K562 (cell line): Measurements from ENCODE around the gene TLCD1. TPM values are rescaled to one million over a fixed set of nuclear protein-coding genes. Genes with fewer than 3 reads are reported as not detected.

Experiments
- BRD9 ChIP-seq: fragments of 450-650 bp; IDR thresholded peaks from 2 replicates; pipeline ENCODE4 v1.6.1; 2018; ENCODE audit warnings: low read depth; ENCODE audit not compliant: partially characterized antibody
- CHD1 ChIP-seq: fragments of 200-600 bp; sonication (generic); IDR thresholded peaks from one replicate; pipeline ENCODE4 v1.6.1; 2012; ENCODE audit warnings: mild to moderate bottlenecking, moderate library complexity, low read length, inconsistent platforms
- ETV1 ChIP-seq: fragments of 450-650 bp; conservative IDR thresholded peaks from 2 replicates; pipeline ENCODE4 v1.6.1; 2016; ENCODE audit warnings: missing genetic modification characterization, control low read depth, low read depth, missing compliant biosample characterization
- GTF2A2 ChIP-seq: IDR thresholded peaks from 2 replicates; pipeline ENCODE4 v1.6.1; 2016; ENCODE audit warnings: mild to moderate bottlenecking, missing genetic modification characterization, missing compliant biosample characterization
- HOMEZ ChIP-seq: fragments of 250-450 bp; sonication (Bioruptor Pico); IDR thresholded peaks from 2 replicates; pipeline ENCODE4 v1.4.0; 2020; ENCODE audit warnings: mild to moderate bottlenecking, moderate library complexity
- KAT7 ChIP-seq: sonication (generic); formaldehyde crosslinking; IDR thresholded peaks from 2 replicates; pipeline ENCODE4 v1.8.0; 2022; ENCODE audit warnings: missing genetic modification reagents, mild to moderate bottlenecking, borderline replicate concordance
- MECOM ChIP-seq: fragments of 250-450 bp; sonication (Bioruptor Pico); IDR thresholded peaks from 2 replicates; pipeline ENCODE4 v1.8.0; 2022; ENCODE audit warnings: inconsistent platforms
- NR2C2 ChIP-seq, 2 experiments: fragments of 200-800 bp in 1 of 2; sonication (Bioruptor generic) in 1 of 2; sonication (generic) in 1 of 2; formaldehyde crosslinking in 1 of 2; IDR thresholded peaks; 2 replicates each; pipeline versions ENCODE4 v1.6.1 to v1.8.0; 2016 to 2022; ENCODE audit warnings: mild to moderate bottlenecking in 1 of 2, missing compliant biosample characterization in 1 of 2, missing genetic modification characterization in 1 of 2, missing genetic modification reagents in 1 of 2
- POLR2A ChIP-seq: fragments of 450-650 bp; conservative IDR thresholded peaks from 2 replicates; pipeline ENCODE4 v1.6.1; 2016
- RFX1 ChIP-seq: fragments of 450-650 bp; IDR thresholded peaks from 2 replicates; pipeline ENCODE4 v1.6.1; 2016; ENCODE audit warnings: mild to moderate bottlenecking, moderate library complexity
- SREBF2 ChIP-seq: sonication (generic); formaldehyde crosslinking; IDR thresholded peaks from 2 replicates; pipeline ENCODE4 v1.4.0; 2020; ENCODE audit warnings: mild to moderate bottlenecking, missing genetic modification reagents
- TCFL5 ChIP-seq: fragments of 250-450 bp; sonication (Bioruptor Pico); conservative IDR thresholded peaks from 2 replicates; pipeline ENCODE4 v1.6.1; 2021; ENCODE audit warnings: mild to moderate bottlenecking, moderate library complexity, matching md5 sums
- THRA ChIP-seq: fragments of 450-650 bp; IDR thresholded peaks from 2 replicates; pipeline ENCODE4 v1.6.1; 2017; ENCODE audit warnings: mild to moderate bottlenecking, moderate library complexity
- ZNF197 ChIP-seq: fragments of 200-800 bp; sonication (Bioruptor generic); IDR thresholded peaks from 2 replicates; pipeline ENCODE4 v1.6.1; 2016; ENCODE audit warnings: low read depth, missing genetic modification characterization, missing compliant biosample characterization
- ZNF232 ChIP-seq: sonication (generic); formaldehyde crosslinking; IDR thresholded peaks from 2 replicates; pipeline ENCODE4 v1.8.0; 2022; ENCODE audit warnings: mild to moderate bottlenecking, missing genetic modification reagents
- ZNF589 ChIP-seq: fragments of 200-800 bp; sonication (Bioruptor generic); IDR thresholded peaks from 2 replicates; pipeline ENCODE4 v1.6.1; 2016; ENCODE audit warnings: low read depth, missing genetic modification characterization, missing compliant biosample characterization
- ZNF699 ChIP-seq: fragments of 250-450 bp; sonication (Bioruptor Pico); IDR thresholded peaks from 2 replicates; pipeline ENCODE4 v1.8.0; 2021; ENCODE audit warnings: mild to moderate bottlenecking, moderate library complexity; ENCODE audit not compliant: insufficient replicate concordance
- ZNF780A ChIP-seq: fragments of 250-450 bp; sonication (Bioruptor Pico); IDR thresholded peaks from 2 replicates; pipeline ENCODE4 v1.5.0; 2021; ENCODE audit warnings: mild to moderate bottlenecking
- ZNF79 ChIP-seq: fragments of 250-450 bp; sonication (Bioruptor Pico); IDR thresholded peaks from 2 replicates; pipeline ENCODE4 v1.4.0; 2020; ENCODE audit warnings: low read depth, mild to moderate bottlenecking, moderate library complexity
- ZSCAN32 ChIP-seq: fragments of 450-650 bp; formaldehyde crosslinking; IDR thresholded peaks from 2 replicates; pipeline ENCODE4 v1.4.0; 2020; ENCODE audit warnings: mild to moderate bottlenecking, moderate library complexity
- polyA plus RNA-seq, 8 experiments: library from polyadenylated mRNA; depleted of rRNA in 4 of 8; stranded (reverse) in 5 of 8; unstranded in 3 of 8; fragments of >200 nt; fragmentation: Nextera tagmentation in 2 of 8; fragmentation: Illumina TruSeq in 1 of 8; extraction: Ambion mirVana in 2 of 8; extraction: Trizol in 1 of 8; gene quantifications; 2 replicates each; pipeline versions ENCODE4 v1.2.1 to v1.2.3, GENCODE V29; 2011 to 2014; ENCODE audit warnings: inconsistent platforms in 1 of 8, missing spikeins in 1 of 8
- total RNA-seq, 7 experiments: library from RNA; depleted of rRNA in 6 of 7; stranded (reverse); fragments of >200 nt in 6 of 7; fragmentation: Illumina TruSeq in 2 of 7; extraction: Trizol in 2 of 7; gene quantifications; 2 replicates each; pipeline versions ENCODE4 v1.2.1 to v1.2.3, GENCODE V29; 2011 to 2021; ENCODE audit warnings: low replicate concordance in 1 of 7
- TF ChIP-seq, protein P1 (sequence below): fragments of 250-450 bp; sonication (Bioruptor Pico); IDR thresholded peaks from 2 replicates; pipeline ENCODE4 v1.5.0; 2021
- TF ChIP-seq, protein P2 (sequence below): IDR thresholded peaks from 3 replicates; pipeline ENCODE4 v1.6.1; 2011; ENCODE audit warnings: borderline replicate concordance, mild to moderate bottlenecking, moderate library complexity; ENCODE audit not compliant: insufficient read length; ENCODE audit errors: extremely low read depth
- TF ChIP-seq, protein P3 (sequence below): sonication (generic); formaldehyde crosslinking; IDR thresholded peaks from 2 replicates; pipeline ENCODE4 v1.5.0; 2020; ENCODE audit warnings: missing genetic modification reagents

The TLCD1 gene
- total and polyA plus RNA-seq, 9 of the 15 experiments (the other 6 are each of a cell fraction or from before 2014, with no cell fraction given), result 6.8 to 37.7 (median 21.7) TPM

DNA sequence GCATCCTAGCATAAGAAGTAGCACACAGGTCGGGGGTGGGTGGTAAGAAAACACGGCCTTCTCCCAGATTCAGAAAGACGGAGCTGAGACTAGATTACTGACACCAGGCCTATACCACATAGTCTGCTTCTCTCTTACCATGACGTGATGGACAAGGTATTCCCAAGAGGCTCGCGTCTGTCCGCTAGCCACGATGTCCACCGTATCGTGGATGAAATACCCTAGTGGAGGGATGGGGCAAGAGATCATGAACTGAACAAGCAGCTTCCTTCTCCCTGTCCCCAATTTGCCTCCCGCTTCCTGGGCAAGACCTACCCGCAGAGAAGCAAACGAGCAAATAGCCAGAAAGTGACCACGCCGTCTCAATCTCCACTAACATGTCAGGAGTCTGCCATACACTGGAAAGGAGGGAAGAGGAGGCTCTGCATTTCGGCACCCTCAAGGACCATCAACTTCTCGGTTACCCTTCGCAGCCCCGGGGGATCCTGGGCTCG lies 820 bp downstream of the TLCD1 start (continued):
- no peak for TF ChIP-seq SREBF2
- no peak for TF ChIP-seq ZNF79
- TF ChIP-seq ZNF589 (CRISPR knock-in tag), result no peak
- TF ChIP-seq, protein P1, sequence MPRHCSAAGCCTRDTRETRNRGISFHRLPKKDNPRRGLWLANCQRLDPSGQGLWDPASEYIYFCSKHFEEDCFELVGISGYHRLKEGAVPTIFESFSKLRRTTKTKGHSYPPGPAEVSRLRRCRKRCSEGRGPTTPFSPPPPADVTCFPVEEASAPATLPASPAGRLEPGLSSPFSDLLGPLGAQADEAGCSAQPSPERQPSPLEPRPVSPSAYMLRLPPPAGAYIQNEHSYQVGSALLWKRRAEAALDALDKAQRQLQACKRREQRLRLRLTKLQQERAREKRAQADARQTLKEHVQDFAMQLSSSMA, result no peak
- TF ChIP-seq THRA, result no peak
- TF ChIP-seq RFX1, result no peak
- no peak; the same call in 1 of the 2 replicates for TF ChIP-seq ETV1
- no peak for TF ChIP-seq TCFL5 (CRISPR knock-in tag)
- no peak for TF ChIP-seq MECOM (CRISPR knock-in tag)
- TF ChIP-seq CHD1, result no peak
- no peak for TF ChIP-seq ZSCAN32 (CRISPR knock-in tag)
- TF ChIP-seq ZNF197 (CRISPR knock-in tag), result no peak
- TF ChIP-seq HOMEZ, result no peak
- TF ChIP-seq ZNF780A (CRISPR knock-in tag), result no peak
- TF ChIP-seq BRD9, result no peak
- TF ChIP-seq NR2C2 (CRISPR knock-in tag; IDR thresholded peaks at IDR 0.05), result no peak
- no peak for TF ChIP-seq NR2C2 (tag; IDR thresholded peaks at IDR 0.05)
- no peak for TF ChIP-seq ZNF232 (CRISPR knock-in tag)
- TF ChIP-seq GTF2A2, result no peak
- TF ChIP-seq, protein P2, sequence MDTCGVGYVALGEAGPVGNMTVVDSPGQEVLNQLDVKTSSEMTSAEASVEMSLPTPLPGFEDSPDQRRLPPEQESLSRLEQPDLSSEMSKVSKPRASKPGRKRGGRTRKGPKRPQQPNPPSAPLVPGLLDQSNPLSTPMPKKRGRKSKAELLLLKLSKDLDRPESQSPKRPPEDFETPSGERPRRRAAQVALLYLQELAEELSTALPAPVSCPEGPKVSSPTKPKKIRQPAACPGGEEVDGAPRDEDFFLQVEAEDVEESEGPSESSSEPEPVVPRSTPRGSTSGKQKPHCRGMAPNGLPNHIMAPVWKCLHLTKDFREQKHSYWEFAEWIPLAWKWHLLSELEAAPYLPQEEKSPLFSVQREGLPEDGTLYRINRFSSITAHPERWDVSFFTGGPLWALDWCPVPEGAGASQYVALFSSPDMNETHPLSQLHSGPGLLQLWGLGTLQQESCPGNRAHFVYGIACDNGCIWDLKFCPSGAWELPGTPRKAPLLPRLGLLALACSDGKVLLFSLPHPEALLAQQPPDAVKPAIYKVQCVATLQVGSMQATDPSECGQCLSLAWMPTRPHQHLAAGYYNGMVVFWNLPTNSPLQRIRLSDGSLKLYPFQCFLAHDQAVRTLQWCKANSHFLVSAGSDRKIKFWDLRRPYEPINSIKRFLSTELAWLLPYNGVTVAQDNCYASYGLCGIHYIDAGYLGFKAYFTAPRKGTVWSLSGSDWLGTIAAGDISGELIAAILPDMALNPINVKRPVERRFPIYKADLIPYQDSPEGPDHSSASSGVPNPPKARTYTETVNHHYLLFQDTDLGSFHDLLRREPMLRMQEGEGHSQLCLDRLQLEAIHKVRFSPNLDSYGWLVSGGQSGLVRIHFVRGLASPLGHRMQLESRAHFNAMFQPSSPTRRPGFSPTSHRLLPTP, result no peak
- TF ChIP-seq KAT7, result peak; percentile 95; the same call in 1 of the 2 replicates
- peak; percentile 93 for TF ChIP-seq POLR2A
- TF ChIP-seq, protein P3, sequence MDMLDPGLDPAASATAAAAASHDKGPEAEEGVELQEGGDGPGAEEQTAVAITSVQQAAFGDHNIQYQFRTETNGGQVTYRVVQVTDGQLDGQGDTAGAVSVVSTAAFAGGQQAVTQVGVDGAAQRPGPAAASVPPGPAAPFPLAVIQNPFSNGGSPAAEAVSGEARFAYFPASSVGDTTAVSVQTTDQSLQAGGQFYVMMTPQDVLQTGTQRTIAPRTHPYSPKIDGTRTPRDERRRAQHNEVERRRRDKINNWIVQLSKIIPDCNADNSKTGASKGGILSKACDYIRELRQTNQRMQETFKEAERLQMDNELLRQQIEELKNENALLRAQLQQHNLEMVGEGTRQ, result no peak
- no peak for TF ChIP-seq ZNF699 (CRISPR knock-in tag)
